Mesendoderm (in vitro differentiated cells): ENCODE data around the gene SLC1A5.

ENCODE experiments used
- DNase-seq: peaks from one replicate; pipeline ENCODE4 v3.0.0; 2013
- H2AK5ac ChIP-seq: 2 replicates; pipeline ENCODE4 v1.6.1; 2013; ENCODE audit warnings: low read length, inconsistent platforms
- H2BK120ac ChIP-seq: 2 replicates; pipeline ENCODE4 v1.6.1; 2013; ENCODE audit warnings: low read depth, mild to moderate bottlenecking, low read length, moderate library complexity, mixed read lengths
- H2BK15ac ChIP-seq: replicated peaks from 2 replicates; pipeline ENCODE4 v1.6.1; 2013; ENCODE audit warnings: low read depth, mild to moderate bottlenecking, moderate library complexity
- H2BK5ac ChIP-seq: 2 replicates; pipeline ENCODE4 v1.6.1; 2013; ENCODE audit warnings: low read length, inconsistent platforms
- H3K18ac ChIP-seq: 2 replicates; pipeline ENCODE4 v1.6.1; 2013; ENCODE audit warnings: mild to moderate bottlenecking, low read length, mixed read lengths
- H3K23ac ChIP-seq: one replicate; pipeline ENCODE4 v1.6.1; 2013; ENCODE audit warnings: low read length
- H3K27ac ChIP-seq: 2 replicates; pipeline ENCODE4 v1.5.1; 2013; ENCODE audit warnings: low read depth, mild to moderate bottlenecking, inconsistent platforms, low read length, moderate library complexity
- H3K27me3 ChIP-seq: 2 replicates; pipeline ENCODE4 v1.6.1; 2013; ENCODE audit warnings: low read length, control low read depth, mild to moderate bottlenecking, inconsistent platforms; ENCODE audit not compliant: insufficient read depth, poor library complexity
- H3K36me3 ChIP-seq: 2 replicates; pipeline ENCODE4 v1.6.1; 2013; ENCODE audit warnings: low read length, inconsistent platforms; ENCODE audit not compliant: control insufficient read depth, insufficient read depth
- H3K4ac ChIP-seq: one replicate; pipeline ENCODE4 v1.6.1; 2013; ENCODE audit warnings: low read depth, mild to moderate bottlenecking, low read length, moderate library complexity
- H3K4me1 ChIP-seq: 2 replicates; pipeline ENCODE4 v1.6.1; 2013; ENCODE audit warnings: low read depth, low read length, inconsistent platforms; ENCODE audit not compliant: control insufficient read depth
- H3K4me2 ChIP-seq: 2 replicates; pipeline ENCODE4 v1.6.1; 2013; ENCODE audit warnings: low read length
- H3K4me3 ChIP-seq: 2 replicates; pipeline ENCODE4 v1.5.1; 2013; ENCODE audit warnings: mild to moderate bottlenecking, low read length
- H3K56ac ChIP-seq: one replicate; pipeline ENCODE4 v1.6.1; 2013; ENCODE audit warnings: low read length
- H3K79me1 ChIP-seq: 2 replicates; pipeline ENCODE4 v1.6.1; 2013; ENCODE audit warnings: low read length, inconsistent platforms
- H3K79me2 ChIP-seq: 2 replicates; pipeline ENCODE4 v1.6.1; 2013; ENCODE audit warnings: mild to moderate bottlenecking, low read length; ENCODE audit not compliant: control insufficient read depth, insufficient read depth
- H3K9ac ChIP-seq: 2 replicates; pipeline ENCODE4 v1.6.1; 2013; ENCODE audit warnings: low read length, inconsistent platforms
- H4K5ac ChIP-seq: one replicate; pipeline ENCODE4 v1.6.1; 2013; ENCODE audit warnings: low read length
- H4K8ac ChIP-seq: one replicate; pipeline ENCODE4 v1.6.1; 2013; ENCODE audit warnings: low read depth, mild to moderate bottlenecking, control low read depth, low read length, moderate library complexity
- WGBS: extraction: QIAGEN DNeasy Blood & Tissue Kit; methylation state at CpG from one replicate; pipeline ENCODE4 v1.1.7; 2013; ENCODE audit warnings: low lambda C conversion rate, missing lambda C conversion rate; ENCODE audit not compliant: insufficient coverage; ENCODE audit errors: extremely low coverage; 5-methylcytosine and 5-hydroxymethylcytosine counted together

The SLC1A5 gene

DNA sequence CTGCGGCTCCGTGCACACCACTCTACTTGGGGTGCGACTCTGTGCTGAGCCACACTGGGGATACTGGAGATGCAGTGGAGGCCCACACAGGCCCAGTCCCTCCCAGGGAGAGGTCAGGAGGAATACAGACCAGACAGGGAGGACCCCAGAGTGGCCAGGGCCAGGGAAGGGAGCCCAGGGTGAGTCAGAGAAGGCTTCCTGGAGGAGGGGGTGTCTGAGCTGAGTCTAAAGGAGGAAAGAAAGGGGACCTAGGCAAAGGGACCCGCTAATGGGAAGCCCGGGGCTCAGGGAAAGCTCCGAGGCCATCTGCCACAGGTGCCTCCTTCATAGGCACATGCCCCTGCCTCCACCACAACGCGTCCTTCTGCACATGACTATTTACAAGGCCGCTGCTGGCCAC lies 58.2 kb downstream of the SLC1A5 start:
- H3K79me2 ChIP-seq, result peaks cover 7% of the 10 kb centered on the region
- H4K5ac ChIP-seq, result no peak overlapping the region
- peaks cover 24% of the 10 kb centered on the region for H3K36me3 ChIP-seq
- peaks cover 19% of the 10 kb centered on the region for H3K79me1 ChIP-seq
- H3K9ac ChIP-seq, result no peak overlapping the region
- H4K8ac ChIP-seq, result no peak overlapping the region
- WGBS, result no CpG with 5 or more reads among the region's 9 CpGs
- H3K56ac ChIP-seq, result no peak overlapping the region
- H3K18ac ChIP-seq, result no peak overlapping the region
- H2AK5ac ChIP-seq, result no peak overlapping the region
- no peak overlapping the region for H3K27ac ChIP-seq
- no peak overlapping the region for H3K4me3 ChIP-seq
- no peak overlapping the region for H3K4ac ChIP-seq
- DNase-seq, result no peak
- no peak overlapping the region for H2BK15ac ChIP-seq
- no peaks in the 10 kb centered on the region for H3K27me3 ChIP-seq
- H3K4me1 ChIP-seq, result no peaks in the 10 kb centered on the region
- no peak overlapping the region for H2BK5ac ChIP-seq
- no peak overlapping the region for H3K23ac ChIP-seq
- no peak overlapping the region for H3K4me2 ChIP-seq
- no peak overlapping the region for H2BK120ac ChIP-seq

DNA sequence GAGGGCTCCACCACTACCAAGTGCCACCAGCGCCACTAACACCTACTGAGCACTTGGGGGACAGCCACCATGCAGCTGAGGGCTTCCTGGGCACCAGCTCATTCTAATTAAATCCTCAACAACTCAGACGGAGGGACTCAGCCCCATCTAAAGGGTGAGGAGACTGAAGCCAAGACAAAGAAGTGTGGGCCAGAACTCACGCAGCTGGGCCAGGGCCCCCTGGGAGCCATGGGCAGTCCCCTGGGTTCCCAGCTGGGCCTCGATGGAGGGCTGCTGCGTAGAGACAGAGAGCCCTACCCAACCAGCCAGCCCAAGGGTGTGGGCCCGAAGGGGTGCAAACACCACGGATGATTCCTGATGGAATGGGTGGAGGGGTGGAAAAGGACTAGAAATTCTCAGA lies 58.7 kb downstream of the SLC1A5 start:
- no peak overlapping the region for H3K4ac ChIP-seq
- WGBS, result no CpG with 5 or more reads among the region's 7 CpGs
- no peak overlapping the region for H3K27ac ChIP-seq
- peaks cover 19% of the 10 kb centered on the region for H3K79me1 ChIP-seq
- no peak overlapping the region for H3K4me2 ChIP-seq
- peaks cover 7% of the 10 kb centered on the region for H3K79me2 ChIP-seq
- H3K4me1 ChIP-seq, result no peaks in the 10 kb centered on the region
- H3K23ac ChIP-seq, result no peak overlapping the region
- H2AK5ac ChIP-seq, result no peak overlapping the region
- H3K56ac ChIP-seq, result no peak overlapping the region
- H2BK5ac ChIP-seq, result no peak overlapping the region
- H4K8ac ChIP-seq, result no peak overlapping the region
- no peak overlapping the region for H4K5ac ChIP-seq
- no peak overlapping the region for H3K18ac ChIP-seq
- H3K9ac ChIP-seq, result no peak overlapping the region
- no peak for DNase-seq
- no peak overlapping the region for H2BK120ac ChIP-seq
- peaks cover 25% of the 10 kb centered on the region for H3K36me3 ChIP-seq
- no peak overlapping the region for H2BK15ac ChIP-seq
- H3K27me3 ChIP-seq, result no peaks in the 10 kb centered on the region
- H3K4me3 ChIP-seq, result no peak overlapping the region

DNA sequence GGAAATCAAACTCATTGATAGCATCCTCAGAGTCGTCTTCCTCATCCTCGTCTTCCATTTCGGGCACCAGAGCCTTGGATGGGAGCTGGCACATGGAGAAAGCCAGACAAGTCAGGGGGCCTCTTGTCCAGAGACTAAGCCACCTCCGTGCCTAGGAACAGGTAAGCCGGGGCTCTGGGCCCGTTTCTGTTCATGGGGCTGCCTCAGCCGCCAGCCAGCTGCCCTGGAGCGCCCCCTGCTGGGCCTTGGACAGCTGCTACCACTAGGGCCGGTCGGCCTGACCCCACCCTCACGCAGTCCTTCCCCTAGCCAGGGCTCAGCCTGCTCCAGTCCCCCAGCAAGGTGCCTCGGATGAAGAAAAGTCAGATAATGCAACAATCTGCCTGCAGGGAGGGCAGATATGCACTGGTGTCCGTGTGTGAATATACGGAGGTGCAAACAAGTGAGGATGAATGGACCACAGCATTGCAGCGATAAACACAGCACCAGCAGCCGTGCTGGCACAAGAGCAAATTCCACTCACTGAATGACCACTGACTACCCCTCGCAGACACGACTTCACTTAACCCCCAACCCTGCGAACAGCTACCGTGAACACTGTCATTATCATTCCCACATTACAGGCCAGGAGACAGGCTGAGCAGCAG lies 59.6 kb downstream of the SLC1A5 start:
- Histone ChIP-seq H4K5ac (no peak overlapping the region), H3K4me1 (no peaks in the 10 kb centered on the region), H3K27me3 (no peaks in the 10 kb centered on the region), H4K8ac (no peak overlapping the region), H3K79me2 (peaks cover 7% of the 10 kb centered on the region), H2AK5ac (no peak overlapping the region), H3K36me3 (peaks cover 29% of the 10 kb centered on the region), H3K27ac (no peak overlapping the region), H3K4me3 (no peak overlapping the region), H3K4me2 (no peak overlapping the region), H2BK120ac (no peak overlapping the region), H3K56ac (no peak overlapping the region), H3K79me1 (peaks cover 16% of the 10 kb centered on the region), H3K18ac (no peak overlapping the region), H2BK15ac (no peak overlapping the region), H3K4ac (no peak overlapping the region), H3K23ac (no peak overlapping the region), H2BK5ac (no peak overlapping the region), H3K9ac (no peak overlapping the region)
- DNase-seq, result peak; percentile 71
- WGBS, result no CpG with 5 or more reads among the region's 20 CpGs

DNA sequence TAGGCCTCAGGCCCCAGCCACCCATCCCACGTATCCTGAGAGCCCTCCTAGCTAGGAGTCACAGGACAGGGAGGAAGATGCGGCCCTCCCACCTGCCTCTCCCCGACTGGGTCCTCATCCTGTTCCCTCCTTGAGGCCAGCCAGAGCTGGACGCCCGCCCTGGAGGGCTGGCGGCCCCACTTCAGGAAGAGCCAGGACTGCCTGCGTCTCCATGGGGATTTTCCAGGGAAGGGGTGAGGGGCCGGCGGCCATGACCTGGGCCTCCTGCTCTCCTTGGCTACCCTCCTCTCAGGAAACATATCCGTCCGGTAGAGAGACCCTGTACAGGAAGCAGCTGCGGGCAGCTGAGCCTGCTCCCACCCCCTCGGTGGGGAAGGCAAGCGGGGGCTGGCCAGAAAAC lies 60.2 kb downstream of the SLC1A5 start:
- H3K4me2 ChIP-seq, result no peak overlapping the region
- WGBS, result no CpG with 5 or more reads among the region's 14 CpGs
- no peak overlapping the region for H4K8ac ChIP-seq
- H3K4ac ChIP-seq, result no peak overlapping the region
- DNase-seq, result no peak
- no peak overlapping the region for H3K56ac ChIP-seq
- H4K5ac ChIP-seq, result no peak overlapping the region
- H3K4me3 ChIP-seq, result no peak overlapping the region
- no peak overlapping the region for H2BK15ac ChIP-seq
- H3K23ac ChIP-seq, result no peak overlapping the region
- H3K18ac ChIP-seq, result no peak overlapping the region
- peaks cover 28% of the 10 kb centered on the region for H3K36me3 ChIP-seq
- no peak overlapping the region for H2BK5ac ChIP-seq
- H3K4me1 ChIP-seq, result no peaks in the 10 kb centered on the region
- H3K27me3 ChIP-seq, result no peaks in the 10 kb centered on the region
- H3K27ac ChIP-seq, result no peak overlapping the region
- peaks cover 14% of the 10 kb centered on the region for H3K79me1 ChIP-seq
- no peak overlapping the region for H2BK120ac ChIP-seq
- no peak overlapping the region for H3K9ac ChIP-seq
- no peak overlapping the region for H2AK5ac ChIP-seq
- peaks cover 5% of the 10 kb centered on the region for H3K79me2 ChIP-seq

DNA sequence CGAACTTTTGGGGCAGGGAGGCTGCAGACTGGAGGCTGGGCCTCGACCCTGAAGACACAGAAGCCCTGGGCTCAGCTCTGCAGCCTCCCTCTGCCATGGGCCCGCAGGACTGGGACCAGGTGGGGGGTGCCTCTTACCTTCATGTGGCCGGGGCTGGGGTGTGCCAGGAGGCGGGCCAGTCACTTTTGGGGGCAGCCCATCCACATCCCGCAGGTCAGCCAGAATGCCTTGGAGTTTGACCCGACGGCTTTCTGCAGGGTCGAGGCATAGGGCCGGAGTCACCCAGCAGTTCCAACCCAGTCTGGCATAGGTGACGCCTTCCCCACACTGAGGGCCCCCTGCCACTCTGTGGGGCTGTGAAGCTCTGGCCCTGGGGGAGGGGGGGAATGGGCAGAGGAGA lies 60.6 kb downstream of the SLC1A5 start:
- Histone ChIP-seq H2BK15ac (no peak overlapping the region), H3K4me1 (no peaks in the 10 kb centered on the region), H3K27ac (no peak overlapping the region), H3K4me3 (no peak overlapping the region), H3K4ac (no peak overlapping the region), H4K5ac (no peak overlapping the region), H2BK120ac (no peak overlapping the region), H3K79me2 (peaks cover 4% of the 10 kb centered on the region), H2BK5ac (no peak overlapping the region), H3K36me3 (peaks cover 30% of the 10 kb centered on the region), H4K8ac (no peak overlapping the region), H3K9ac (no peak overlapping the region), H3K27me3 (no peaks in the 10 kb centered on the region), H3K4me2 (no peak overlapping the region), H3K18ac (no peak overlapping the region), H3K79me1 (peaks cover 14% of the 10 kb centered on the region), H3K23ac (no peak overlapping the region), H3K56ac (no peak overlapping the region), H2AK5ac (no peak overlapping the region)
- WGBS, result no CpG with 5 or more reads among the region's 11 CpGs
- DNase-seq, result no peak

DNA sequence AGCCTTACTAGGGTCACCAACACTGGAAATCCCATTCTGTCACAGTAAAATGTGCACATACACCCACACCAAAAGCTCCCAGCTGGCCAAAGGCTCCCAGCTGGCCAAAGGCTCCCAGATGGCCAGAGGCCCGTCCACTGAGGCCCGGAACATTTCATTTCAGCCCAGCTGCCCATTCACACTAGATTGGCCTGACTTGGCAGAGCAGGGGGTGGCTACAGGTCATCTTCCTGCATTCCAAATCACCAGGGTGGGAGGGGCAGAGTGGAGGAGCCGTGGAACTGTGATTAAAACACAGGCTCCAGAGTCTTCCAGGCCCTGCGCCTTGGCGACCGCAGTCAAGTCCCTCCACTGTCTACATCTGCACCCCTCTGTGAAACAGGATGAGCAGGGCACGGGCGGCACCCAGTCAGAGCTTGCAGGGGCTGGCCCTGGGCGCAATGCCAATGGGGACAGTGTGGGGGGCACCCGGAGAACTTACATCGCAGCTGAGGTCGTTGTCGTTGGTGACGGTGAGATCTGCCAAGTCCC lies 61.4 kb downstream of the SLC1A5 start:
- no peak overlapping the region for H2BK5ac ChIP-seq
- no CpG with 5 or more reads among the region's 14 CpGs for WGBS
- no peak overlapping the region for H4K5ac ChIP-seq
- no peak overlapping the region for H3K18ac ChIP-seq
- H2BK120ac ChIP-seq, result no peak overlapping the region
- H3K23ac ChIP-seq, result no peak overlapping the region
- no peak overlapping the region for H2AK5ac ChIP-seq
- H3K36me3 ChIP-seq, result peaks cover 26% of the 10 kb centered on the region
- no peak overlapping the region for H3K4me3 ChIP-seq
- H3K27ac ChIP-seq, result no peak overlapping the region
- H3K4ac ChIP-seq, result no peak overlapping the region
- peaks cover 12% of the 10 kb centered on the region for H3K79me1 ChIP-seq
- H3K79me2 ChIP-seq, result peaks cover 2% of the 10 kb centered on the region
- no peak for DNase-seq
- no peak overlapping the region for H2BK15ac ChIP-seq
- no peak overlapping the region for H3K9ac ChIP-seq
- H3K4me1 ChIP-seq, result no peaks in the 10 kb centered on the region
- no peaks in the 10 kb centered on the region for H3K27me3 ChIP-seq
- H3K56ac ChIP-seq, result no peak overlapping the region
- no peak overlapping the region for H3K4me2 ChIP-seq
- H4K8ac ChIP-seq, result no peak overlapping the region
